GM20431 (cell line): ENCODE measurements around the gene NR2C1.
"Not testable (repeated sequence)": the region's sequence is repeated elsewhere in the genome, so short reads cannot be mapped to it uniquely, and the experiment has no call there.

Source experiments
- in situ Hi-C: fragments of 300-500 bp; cut with MseI, MboI; formaldehyde crosslinking; loops from one replicate; pipeline ENCODE4 v1.15.0; 2020; ENCODE audit warnings: low sequenced_read_pairs; ENCODE audit not compliant: unreplicated experiment

The NR2C1 gene

GRCh38 chr12:95006206-95006605, 67.2 kb downstream of the NR2C1 start:
- in situ Hi-C loops, result no loop called here

- in situ Hi-C loops, result no loop called here
These were observed 68.8 kb downstream of the NR2C1 start for GRCh38 chr12:95004610-95005009.

GRCh38 chr12:95003921-95004272, 69.5 kb downstream of the NR2C1 start:
- in situ Hi-C loops, result no loop called here

GRCh38 chr12:95003213-95003920, 70.1 kb downstream of the NR2C1 start, which contains the start of gene NDUFA12:
Gene NDUFA12 (minus strand): TSS chr12:95003697. CDS start chr12:95003680, 17 bp downstream.
- in situ Hi-C loops, result no loop called here

GRCh38 chr12:95002754-95003153, 70.7 kb downstream of the NR2C1 start:
- in situ Hi-C loops, result no loop called here

GRCh38 chr12:94998326-94998725, 75.1 kb downstream of the NR2C1 start:
- in situ Hi-C loops, result no loop called here

- in situ Hi-C loops, result no loop called here
These were observed 75.7 kb downstream of the NR2C1 start for GRCh38 chr12:94997726-94998125.

- in situ Hi-C loops, result no loop called here
These were observed 76.4 kb downstream of the NR2C1 start for GRCh38 chr12:94997061-94997460.

GRCh38 chr12:94994312-94994711, 79.1 kb downstream of the NR2C1 start:
- in situ Hi-C loops, result no loop called here

GRCh38 chr12:94993855-94994254, 79.6 kb downstream of the NR2C1 start:
- in situ Hi-C loops, result not testable (repeated sequence)

- in situ Hi-C loops, result no loop called here
These were observed 83.2 kb downstream of the NR2C1 start for GRCh38 chr12:94990222-94990621.

- in situ Hi-C loops, result no loop called here
These were observed 84.9 kb downstream of the NR2C1 start for GRCh38 chr12:94988471-94988870.

- in situ Hi-C loops, result no loop called here
These were observed 85.6 kb downstream of the NR2C1 start for GRCh38 chr12:94987801-94988200.

GRCh38 chr12:94987076-94987669, 86.2 kb downstream of the NR2C1 start:
- in situ Hi-C loops, result no loop called here

GRCh38 chr12:94985099-94985498, 88.3 kb downstream of the NR2C1 start:
- in situ Hi-C loops, result not testable (repeated sequence)

- in situ Hi-C loops, result no loop called here
These were observed 90.1 kb downstream of the NR2C1 start for GRCh38 chr12:94983321-94983720.

GRCh38 chr12:94982456-94982855, 91.0 kb downstream of the NR2C1 start:
- in situ Hi-C loops, result no loop called here

- in situ Hi-C loops, result no loop called here
These were observed 92.8 kb downstream of the NR2C1 start for GRCh38 chr12:94980577-94980976.

- in situ Hi-C loops, result no loop called here
These were observed 93.5 kb downstream of the NR2C1 start for GRCh38 chr12:94979941-94980340.

- in situ Hi-C loops, result no loop called here
These were observed 95.5 kb downstream of the NR2C1 start for GRCh38 chr12:94977766-94978468.

GRCh38 chr12:94973221-94973620, 100.2 kb downstream of the NR2C1 start:
- in situ Hi-C loops, result no loop called here
